Measurements from ENCODE around the gene TAS2R38.
"Not testable (repeated sequence)": the region's sequence is repeated elsewhere in the genome, so short reads cannot be mapped to it uniquely, and the experiment has no call there.

The TAS2R38 gene

DNA sequence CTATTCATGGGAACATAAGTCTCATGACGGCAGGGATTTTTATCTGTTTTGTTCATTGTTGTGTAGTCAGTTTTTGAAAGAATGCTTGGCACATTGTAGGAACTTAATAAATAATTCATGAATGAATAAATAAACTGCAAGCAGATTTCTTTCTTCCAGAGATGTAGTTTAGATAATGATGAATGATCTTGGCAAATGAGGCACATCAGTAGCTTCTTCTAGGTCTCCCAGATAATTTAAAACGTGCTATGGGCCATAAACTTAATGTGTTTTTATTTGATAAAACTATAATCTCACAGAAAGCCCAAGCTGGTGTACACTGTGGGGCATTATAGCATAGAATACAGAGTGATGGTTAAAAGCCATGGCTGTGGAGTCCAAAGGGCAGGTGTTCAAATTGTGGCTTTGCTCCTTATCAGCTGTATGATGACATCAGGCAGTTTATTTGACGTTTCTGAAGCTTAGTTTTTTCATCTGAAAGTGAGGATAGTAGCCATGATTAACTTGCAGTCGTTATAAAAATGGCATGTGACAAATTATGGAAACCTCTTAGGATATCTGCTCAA lies 25.6 kb upstream of the TAS2R38 start:
- Histone ChIP-seq H3K9ac (ENCODE audit: low read depth in 1 of 2, low read length in 2 of 2) (no peak overlapping the region), H3K4me3 (ENCODE audit: low read depth in 1 of 2, low read length in 2 of 2) (no peak overlapping the region), H3K36me3 (ENCODE audit: control insufficient read depth in 1 of 2, insufficient read depth in 2 of 2, low read length in 2 of 2) (no peaks in the 10 kb centered on the region), H3K27ac (ENCODE audit: low read depth, low read length) (no peak overlapping the region), H3K4me1 (ENCODE audit: control insufficient read depth in 1 of 2, insufficient read depth in 2 of 2, low read length in 2 of 2) (peaks cover 4 to 23% of the 10 kb centered on the region in 2 donors), H3K27me3 (ENCODE audit: control insufficient read depth in 1 of 2, insufficient read depth in 2 of 2, low read length in 2 of 2) (no peaks in the 10 kb centered on the region), H3K9me3 (ENCODE audit: control insufficient read depth in 1 of 2, low read length in 2 of 2) (no peaks in the 10 kb centered on the region)

DNA sequence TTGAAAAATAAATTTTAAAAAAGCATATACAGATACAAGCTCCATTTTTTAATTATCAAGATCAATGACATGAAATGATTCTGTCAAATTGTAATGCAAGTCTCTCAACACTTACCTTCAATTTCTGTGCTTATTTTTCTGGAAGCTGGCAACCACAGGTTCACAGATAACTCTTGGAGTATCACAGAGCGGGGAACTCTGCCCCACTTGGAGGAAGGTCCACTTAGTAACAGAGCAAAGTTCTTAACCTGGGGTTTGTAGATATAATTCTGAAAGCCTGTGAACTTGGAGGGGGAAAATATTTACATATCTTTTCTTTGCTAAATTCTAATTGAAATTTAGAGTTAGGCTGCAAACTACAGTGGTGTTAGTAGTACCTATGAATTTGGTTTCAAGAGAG lies 19.8 kb upstream of the TAS2R38 start:
- no peak overlapping the region for H3K9ac ChIP-seq (ENCODE audit: low read depth in 1 of 2, low read length in 2 of 2)
- H3K4me3 ChIP-seq (ENCODE audit: low read depth in 1 of 2, low read length in 2 of 2), result no peak overlapping the region
- H3K36me3 ChIP-seq (ENCODE audit: control insufficient read depth in 1 of 2, insufficient read depth in 2 of 2, low read length in 2 of 2), result no peaks in the 10 kb centered on the region
- H3K9me3 ChIP-seq (ENCODE audit: control insufficient read depth in 1 of 2, low read length in 2 of 2), result no peaks in the 10 kb centered on the region
- H3K27ac ChIP-seq (ENCODE audit: low read depth, low read length), result no peak overlapping the region
- H3K27me3 ChIP-seq (ENCODE audit: control insufficient read depth in 1 of 2, insufficient read depth in 2 of 2, low read length in 2 of 2), result no peaks in the 10 kb centered on the region
- H3K4me1 ChIP-seq (ENCODE audit: control insufficient read depth in 1 of 2, insufficient read depth in 2 of 2, low read length in 2 of 2), result peaks cover 0 to 7% of the 10 kb centered on the region in 2 donors

DNA sequence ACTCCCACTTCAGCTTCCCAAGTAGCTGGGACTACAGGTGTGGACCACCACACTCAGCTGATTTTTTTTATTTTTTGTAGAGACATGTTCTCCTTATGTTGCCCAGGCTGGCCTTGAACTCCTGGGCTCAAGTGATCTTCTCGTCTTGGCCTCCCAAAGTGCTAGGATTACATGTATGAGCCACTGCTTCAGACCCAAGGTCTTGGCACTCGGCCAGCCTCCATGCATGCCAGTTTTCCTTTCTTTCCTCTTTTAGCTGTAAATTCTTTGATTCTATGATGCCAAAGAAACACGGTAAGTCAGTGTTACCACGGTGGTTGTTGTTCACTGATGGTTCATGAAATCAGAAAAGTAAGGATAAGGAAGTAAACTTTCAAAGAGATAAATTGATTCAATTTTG lies 19.1 kb upstream of the TAS2R38 start:
- Histone ChIP-seq H3K27me3 (ENCODE audit: control insufficient read depth in 1 of 2, insufficient read depth in 2 of 2, low read length in 2 of 2) (no peaks in the 10 kb centered on the region), H3K36me3 (ENCODE audit: control insufficient read depth in 1 of 2, insufficient read depth in 2 of 2, low read length in 2 of 2) (no peaks in the 10 kb centered on the region), H3K4me1 (ENCODE audit: control insufficient read depth in 1 of 2, insufficient read depth in 2 of 2, low read length in 2 of 2) (peaks cover 4 to 7% of the 10 kb centered on the region in 2 donors), H3K9me3 (ENCODE audit: control insufficient read depth in 1 of 2, low read length in 2 of 2) (no peaks in the 10 kb centered on the region), H3K27ac (ENCODE audit: low read depth, low read length) (no peak overlapping the region), H3K9ac (ENCODE audit: low read depth in 1 of 2, low read length in 2 of 2) (no peak overlapping the region), H3K4me3 (ENCODE audit: low read depth in 1 of 2, low read length in 2 of 2) (no peak overlapping the region)

DNA sequence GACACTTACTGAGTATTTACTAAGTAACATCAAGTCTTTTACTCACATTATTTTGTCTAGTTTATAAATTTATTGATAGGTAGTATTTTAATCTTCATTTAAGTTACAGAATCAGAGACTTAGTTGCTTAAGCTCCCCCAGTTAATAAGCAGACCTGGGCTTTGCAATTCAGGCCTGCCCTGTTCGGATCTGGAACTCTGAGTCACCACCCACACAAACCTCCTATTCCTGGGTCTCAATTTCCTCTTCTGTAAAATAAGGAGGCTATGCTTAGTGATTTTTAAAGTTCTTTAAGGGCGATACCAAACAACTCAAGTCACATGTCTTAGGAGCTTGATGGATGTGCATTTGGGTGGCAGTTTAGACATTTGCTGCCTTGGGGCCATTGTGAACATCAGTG lies 18.6 kb upstream of the TAS2R38 start:
- Histone ChIP-seq H3K4me1 (ENCODE audit: control insufficient read depth in 1 of 2, insufficient read depth in 2 of 2, low read length in 2 of 2) (peaks cover 8 to 12% of the 10 kb centered on the region in 2 donors), H3K4me3 (ENCODE audit: low read depth in 1 of 2, low read length in 2 of 2) (no peak overlapping the region), H3K27ac (ENCODE audit: low read depth, low read length) (no peak overlapping the region), H3K9me3 (ENCODE audit: control insufficient read depth in 1 of 2, low read length in 2 of 2) (no peaks in the 10 kb centered on the region), H3K36me3 (ENCODE audit: control insufficient read depth in 1 of 2, insufficient read depth in 2 of 2, low read length in 2 of 2) (no peaks in the 10 kb centered on the region), H3K27me3 (ENCODE audit: control insufficient read depth in 1 of 2, insufficient read depth in 2 of 2, low read length in 2 of 2) (no peaks in the 10 kb centered on the region), H3K9ac (ENCODE audit: low read depth in 1 of 2, low read length in 2 of 2) (no peak overlapping the region)

DNA sequence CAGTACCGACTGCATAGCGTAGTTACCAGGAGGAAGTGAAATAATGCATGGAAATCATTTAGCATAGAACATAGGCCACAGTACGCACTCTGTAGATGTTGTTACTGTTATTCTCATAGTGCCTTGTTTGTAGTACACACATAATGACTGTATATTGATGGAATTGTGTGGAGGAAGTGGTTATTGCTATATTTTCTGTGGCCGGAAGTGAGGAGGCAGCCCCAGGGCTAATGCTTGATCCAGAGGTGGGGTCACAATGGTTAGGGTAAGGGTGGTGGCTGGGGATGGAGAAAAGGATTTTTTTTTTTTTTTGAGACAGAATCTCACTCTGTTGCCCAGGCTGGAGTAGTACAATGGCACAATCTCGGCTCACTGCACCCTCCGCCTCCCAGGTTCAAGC lies 17.6 kb upstream of the TAS2R38 start:
- Histone ChIP-seq H3K9ac (ENCODE audit: low read depth in 1 of 2, low read length in 2 of 2) (no peak overlapping the region), H3K4me3 (ENCODE audit: low read depth in 1 of 2, low read length in 2 of 2) (no peak overlapping the region), H3K27me3 (ENCODE audit: control insufficient read depth in 1 of 2, insufficient read depth in 2 of 2, low read length in 2 of 2) (no peaks in the 10 kb centered on the region), H3K9me3 (ENCODE audit: control insufficient read depth in 1 of 2, low read length in 2 of 2) (no peaks in the 10 kb centered on the region), H3K36me3 (ENCODE audit: control insufficient read depth in 1 of 2, insufficient read depth in 2 of 2, low read length in 2 of 2) (no peaks in the 10 kb centered on the region), H3K4me1 (ENCODE audit: control insufficient read depth in 1 of 2, insufficient read depth in 2 of 2, low read length in 2 of 2) (peaks cover 9 to 15% of the 10 kb centered on the region in 2 donors), H3K27ac (ENCODE audit: low read depth, low read length) (no peak overlapping the region)

DNA sequence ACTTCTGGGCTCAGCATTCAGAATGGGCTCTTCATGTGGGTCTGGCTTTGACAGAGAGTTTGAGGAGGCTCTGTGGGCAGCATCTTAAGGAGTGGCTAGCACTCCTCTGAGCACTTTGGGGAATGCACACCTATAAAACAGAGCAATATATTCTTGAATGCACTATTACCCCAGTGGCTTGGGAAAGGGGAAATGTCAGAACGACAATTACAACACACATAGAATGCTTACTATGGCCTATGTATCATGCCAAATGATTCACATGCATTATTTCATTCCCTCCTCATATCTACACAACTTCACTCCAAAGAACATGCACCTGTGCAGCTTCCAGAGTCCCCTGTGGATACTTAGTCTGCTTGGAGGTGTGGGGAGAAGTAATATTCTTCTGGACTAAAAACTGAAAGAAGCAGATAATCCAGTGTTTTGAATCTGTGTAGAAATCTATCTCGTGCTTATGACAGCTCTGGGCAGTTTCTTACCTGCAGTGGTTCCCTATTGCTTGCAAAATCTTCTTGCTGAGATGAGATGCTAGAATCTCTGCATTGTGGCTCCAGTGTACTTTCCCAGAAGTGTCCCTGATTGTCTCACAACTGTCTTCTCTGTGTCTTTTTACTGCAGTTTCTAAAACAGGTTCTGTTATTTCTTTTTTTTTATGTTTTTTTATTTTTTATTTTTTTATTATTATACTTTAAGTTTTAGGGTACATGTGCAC lies 16.6 kb upstream of the TAS2R38 start:
- Histone ChIP-seq H3K9ac (ENCODE audit: low read depth in 1 of 2, low read length in 2 of 2) (no peak overlapping the region), H3K27ac (ENCODE audit: low read depth, low read length) (no peak overlapping the region), H3K4me3 (ENCODE audit: low read depth in 1 of 2, low read length in 2 of 2) (no peak overlapping the region), H3K9me3 (ENCODE audit: control insufficient read depth in 1 of 2, low read length in 2 of 2) (no peaks in the 10 kb centered on the region), H3K27me3 (ENCODE audit: control insufficient read depth in 1 of 2, insufficient read depth in 2 of 2, low read length in 2 of 2) (no peaks in the 10 kb centered on the region), H3K4me1 (ENCODE audit: control insufficient read depth in 1 of 2, insufficient read depth in 2 of 2, low read length in 2 of 2) (peaks cover 9 to 15% of the 10 kb centered on the region in 2 donors), H3K36me3 (ENCODE audit: control insufficient read depth in 1 of 2, insufficient read depth in 2 of 2, low read length in 2 of 2) (no peaks in the 10 kb centered on the region)

DNA sequence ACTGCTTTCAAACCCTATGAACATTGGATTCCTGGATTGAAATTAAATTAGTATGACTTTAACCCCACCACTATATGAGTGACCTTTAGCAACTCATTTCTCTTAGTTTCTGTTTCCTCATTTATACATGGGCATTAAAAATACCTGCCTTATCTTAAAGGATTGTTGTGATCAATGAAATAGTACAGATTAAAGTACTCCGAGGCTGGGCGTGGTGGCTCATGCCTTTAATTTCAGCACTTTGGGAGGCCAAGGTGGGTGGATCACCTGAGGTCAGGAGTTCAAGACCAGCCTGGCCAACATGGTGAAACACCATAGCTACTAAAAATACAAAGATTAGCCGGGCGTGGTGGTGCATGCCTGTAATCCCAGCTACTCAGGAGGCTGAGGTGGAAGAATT lies 14.2 kb upstream of the TAS2R38 start:
- H3K4me3 ChIP-seq (ENCODE audit: low read depth in 1 of 2, low read length in 2 of 2); H3K27me3 ChIP-seq (ENCODE audit: control insufficient read depth in 1 of 2, insufficient read depth in 2 of 2, low read length in 2 of 2); H3K4me1 ChIP-seq (ENCODE audit: control insufficient read depth in 1 of 2, insufficient read depth in 2 of 2, low read length in 2 of 2); H3K9me3 ChIP-seq (ENCODE audit: control insufficient read depth in 1 of 2, low read length in 2 of 2); H3K9ac ChIP-seq (ENCODE audit: low read depth in 1 of 2, low read length in 2 of 2); H3K27ac ChIP-seq (ENCODE audit: low read depth, low read length); H3K36me3 ChIP-seq (ENCODE audit: control insufficient read depth in 1 of 2, insufficient read depth in 2 of 2, low read length in 2 of 2): not testable (repeated sequence)

DNA sequence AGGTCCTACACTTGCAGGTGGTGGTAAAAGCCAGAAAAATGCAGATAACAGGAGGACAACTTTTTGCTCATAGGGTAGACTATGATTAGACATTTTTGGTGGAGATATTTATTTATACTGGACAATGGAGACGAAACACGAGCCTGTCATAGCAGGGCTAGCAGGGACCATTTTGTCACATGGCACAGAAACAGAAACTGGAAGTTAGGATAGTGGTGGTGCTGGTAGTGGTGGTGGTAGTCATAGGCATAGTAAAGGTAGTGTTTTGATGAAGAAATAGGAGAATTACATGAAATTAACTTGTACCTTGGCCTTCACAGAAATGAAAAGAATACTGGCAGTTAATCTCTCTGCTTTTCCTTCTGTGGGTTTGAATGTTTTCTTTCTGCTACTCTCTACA lies 13.3 kb upstream of the TAS2R38 start:
- Histone ChIP-seq H3K36me3 (ENCODE audit: control insufficient read depth in 1 of 2, insufficient read depth in 2 of 2, low read length in 2 of 2) (no peaks in the 10 kb centered on the region), H3K4me1 (ENCODE audit: control insufficient read depth in 1 of 2, insufficient read depth in 2 of 2, low read length in 2 of 2) (peaks cover 8 to 9% of the 10 kb centered on the region in 2 donors), H3K4me3 (ENCODE audit: low read depth in 1 of 2, low read length in 2 of 2) (no peak overlapping the region), H3K27ac (ENCODE audit: low read depth, low read length) (no peak overlapping the region), H3K9ac (ENCODE audit: low read depth in 1 of 2, low read length in 2 of 2) (no peak overlapping the region), H3K27me3 (ENCODE audit: control insufficient read depth in 1 of 2, insufficient read depth in 2 of 2, low read length in 2 of 2) (no peaks in the 10 kb centered on the region), H3K9me3 (ENCODE audit: control insufficient read depth in 1 of 2, low read length in 2 of 2) (no peaks in the 10 kb centered on the region)

DNA sequence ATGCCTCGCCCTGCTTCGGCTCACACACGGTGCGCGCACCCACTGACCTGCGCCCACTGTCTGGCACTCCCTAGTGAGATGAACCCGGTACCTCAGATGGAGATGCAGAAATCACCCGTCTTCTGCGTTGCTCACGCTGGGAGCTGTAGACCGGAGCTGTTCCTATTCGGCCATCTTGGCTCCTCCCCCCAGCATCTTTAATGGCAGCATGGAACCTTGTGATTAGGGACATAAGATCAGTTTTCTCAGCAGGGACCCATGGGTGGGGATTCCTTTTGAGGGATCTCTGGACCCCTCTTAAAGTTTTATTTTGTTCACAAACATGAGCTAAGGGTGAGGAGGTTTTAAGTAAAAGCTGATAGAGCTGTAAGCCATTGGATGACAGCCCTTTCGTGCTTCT lies 12.4 kb upstream of the TAS2R38 start:
- H3K4me1 ChIP-seq (ENCODE audit: control insufficient read depth in 1 of 2, insufficient read depth in 2 of 2, low read length in 2 of 2); H3K27ac ChIP-seq (ENCODE audit: low read depth, low read length); H3K27me3 ChIP-seq (ENCODE audit: control insufficient read depth in 1 of 2, insufficient read depth in 2 of 2, low read length in 2 of 2); H3K36me3 ChIP-seq (ENCODE audit: control insufficient read depth in 1 of 2, insufficient read depth in 2 of 2, low read length in 2 of 2); H3K9me3 ChIP-seq (ENCODE audit: control insufficient read depth in 1 of 2, low read length in 2 of 2); H3K4me3 ChIP-seq (ENCODE audit: low read depth in 1 of 2, low read length in 2 of 2); H3K9ac ChIP-seq (ENCODE audit: low read depth in 1 of 2, low read length in 2 of 2): not testable (repeated sequence)

DNA sequence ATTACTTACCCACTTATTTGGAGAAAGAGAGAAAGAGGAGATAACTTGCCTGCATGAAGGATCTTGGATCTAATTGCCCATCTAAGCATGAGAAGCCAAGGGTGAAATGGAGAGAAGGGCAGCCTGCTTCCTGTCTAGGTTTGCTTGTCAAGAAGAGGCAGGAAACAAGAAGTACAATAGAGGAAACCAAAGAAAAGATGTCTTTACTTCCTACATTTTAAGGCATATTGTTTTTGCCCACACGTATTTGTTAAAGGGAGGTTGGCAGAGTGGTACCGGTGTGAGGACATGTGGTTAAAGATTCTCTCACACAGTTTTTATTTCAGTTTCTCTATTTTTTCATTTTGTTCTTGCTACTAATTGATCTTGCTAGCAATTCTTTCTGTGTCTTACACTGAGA lies 6.0 kb upstream of the TAS2R38 start:
- Histone ChIP-seq H3K27me3 (ENCODE audit: control insufficient read depth in 1 of 2, insufficient read depth in 2 of 2, low read length in 2 of 2) (no peaks in the 10 kb centered on the region), H3K9me3 (ENCODE audit: control insufficient read depth in 1 of 2, low read length in 2 of 2) (no peaks in the 10 kb centered on the region), H3K27ac (ENCODE audit: low read depth, low read length) (no peak overlapping the region), H3K4me1 (ENCODE audit: control insufficient read depth in 1 of 2, insufficient read depth in 2 of 2, low read length in 2 of 2) (peaks cover 8 to 11% of the 10 kb centered on the region in 2 donors), H3K9ac (ENCODE audit: low read depth in 1 of 2, low read length in 2 of 2) (no peak overlapping the region), H3K4me3 (ENCODE audit: low read depth in 1 of 2, low read length in 2 of 2) (no peak overlapping the region), H3K36me3 (ENCODE audit: control insufficient read depth in 1 of 2, insufficient read depth in 2 of 2, low read length in 2 of 2) (no peaks in the 10 kb centered on the region)

All from duodenal mucosa (tissue), 2 donors.